HepG2 (cell line): ENCODE measurements around the gene CHDH. TPM values are rescaled to one million over a fixed set of nuclear protein-coding genes. Genes with fewer than 3 reads are reported as not detected.

ENCODE experiments used
- BHLHE40 ChIP-seq: IDR thresholded peaks from 2 replicates; pipeline ENCODE4 v1.6.1; 2011; ENCODE audit warnings: low read length, improper control_type of control experiment
- DMAP1 ChIP-seq: IDR thresholded peaks from 2 replicates; pipeline ENCODE4 v1.6.1; 2016
- FOXK2 ChIP-seq: fragments of 450-650 bp; IDR thresholded peaks from 2 replicates; pipeline ENCODE4 v1.6.1; 2016
- GABPA ChIP-seq, 2 experiments: IDR thresholded peaks; 2 replicates each; pipeline ENCODE4 v1.6.1; 2011 to 2016; ENCODE audit warnings: low read depth in 2 of 2, low read length in 1 of 2, missing biosample characterization in 1 of 2, missing genetic modification characterization in 1 of 2
- GTF3A ChIP-seq: sonication (generic); formaldehyde crosslinking; conservative IDR thresholded peaks from 2 replicates; pipeline ENCODE4 v1.4.0; 2020; ENCODE audit warnings: mild to moderate bottlenecking, missing genetic modification reagents
- HDAC6 ChIP-seq: fragments of 200-600 bp; sonication (generic); IDR thresholded peaks from 2 replicates; pipeline ENCODE4 v1.7.0; 2017; ENCODE audit warnings: mild to moderate bottlenecking, antibody characterized with exemption, low read length, low read depth
- MED13 ChIP-seq: sonication (generic); formaldehyde crosslinking; IDR thresholded peaks from 2 replicates; pipeline ENCODE4 v1.5.0; 2020; ENCODE audit warnings: missing genetic modification reagents
- NFYB ChIP-seq: sonication (generic); formaldehyde crosslinking; IDR thresholded peaks from 2 replicates; pipeline ENCODE4 v1.4.0; 2020; ENCODE audit warnings: missing genetic modification reagents
- PHB2 ChIP-seq: fragments of 450-650 bp; IDR thresholded peaks from 2 replicates; pipeline ENCODE4 v1.6.1; 2018; ENCODE audit not compliant: partially characterized antibody
- POLR2A ChIP-seq, 2 experiments: IDR thresholded peaks; 2 replicates each; pipeline ENCODE4 v1.6.1; 2011; ENCODE audit warnings: low read depth in 2 of 2, low read length in 2 of 2, mild to moderate bottlenecking in 1 of 2, moderate library complexity in 1 of 2; ENCODE audit not compliant: insufficient read depth in 1 of 2
- PRMT3 ChIP-seq: sonication (generic); formaldehyde crosslinking; IDR thresholded peaks from 2 replicates; pipeline ENCODE4 v1.8.1; 2022; ENCODE audit warnings: low read depth, mild to moderate bottlenecking, moderate library complexity, missing genetic modification reagents, borderline replicate concordance
- RFX3 ChIP-seq: IDR thresholded peaks from 2 replicates; pipeline ENCODE4 v1.6.1; 2016; ENCODE audit warnings: missing biosample characterization, missing genetic modification reagents
- SATB2 ChIP-seq: sonication (generic); formaldehyde crosslinking; IDR thresholded peaks from 2 replicates; pipeline ENCODE4 v1.5.0; 2020; ENCODE audit warnings: missing genetic modification reagents
- SYNCRIP ChIP-seq: fragments of 200-400 bp; formaldehyde crosslinking; IDR thresholded peaks from 2 replicates; pipeline ENCODE4 v1.6.1; 2018; ENCODE audit warnings: mild to moderate bottlenecking, low read depth, low read length; ENCODE audit not compliant: insufficient read depth
- ZBTB43 ChIP-seq: sonication (generic); formaldehyde crosslinking; conservative IDR thresholded peaks from 2 replicates; pipeline ENCODE4 v1.4.0; 2020; ENCODE audit warnings: missing genetic modification reagents
- ZBTB7B ChIP-seq: sonication (generic); formaldehyde crosslinking; IDR thresholded peaks from 2 replicates; pipeline ENCODE4 v1.4.0; 2020; ENCODE audit warnings: missing genetic modification reagents
- ZFAT ChIP-seq: sonication (generic); formaldehyde crosslinking; conservative IDR thresholded peaks from 2 replicates; pipeline ENCODE4 v1.8.1; 2023; ENCODE audit warnings: missing genetic modification reagents, inconsistent platforms
- ZNF430 ChIP-seq: sonication (generic); formaldehyde crosslinking; IDR thresholded peaks from 2 replicates; pipeline ENCODE4 v1.9.0; 2021; ENCODE audit warnings: mild to moderate bottlenecking, missing genetic modification reagents
- ZNF563 ChIP-seq: sonication (generic); formaldehyde crosslinking; IDR thresholded peaks from 2 replicates; pipeline ENCODE4 v1.8.0; 2022; ENCODE audit warnings: mild to moderate bottlenecking, moderate library complexity, missing genetic modification reagents
- ZNF567 ChIP-seq: sonication (generic); formaldehyde crosslinking; IDR thresholded peaks from 2 replicates; pipeline ENCODE4 v1.8.1; 2023; ENCODE audit warnings: mild to moderate bottlenecking, missing genetic modification reagents, borderline replicate concordance
- ZNF879 ChIP-seq: sonication (generic); formaldehyde crosslinking; IDR thresholded peaks from 2 replicates; pipeline ENCODE4 v1.8.1; 2023; ENCODE audit warnings: missing genetic modification reagents
- polyA plus RNA-seq, 8 experiments: library from polyadenylated mRNA; depleted of rRNA in 3 of 8; stranded (reverse) in 7 of 8; unstranded in 1 of 8; fragments of >200 nt; fragmentation: Illumina TruSeq in 4 of 8; extraction: Trizol in 4 of 8; gene quantifications; 2 replicates each; pipeline versions ENCODE4 v1.2.1 to v1.2.3, GENCODE V29; 2011 to 2016; ENCODE audit warnings: low read depth in 4 of 8, missing spikeins in 1 of 8, mixed read lengths in 1 of 8; ENCODE audit not compliant: insufficient read depth in 1 of 8
- total RNA-seq, 5 experiments: library from RNA; depleted of rRNA; stranded (reverse); fragments of >200 nt; fragmentation: Illumina TruSeq; extraction: Trizol; gene quantifications; 2 replicates each; pipeline ENCODE4 v1.2.3, GENCODE V29; 2016; ENCODE audit warnings: low read depth in 1 of 5
- TF ChIP-seq, protein P1 (sequence below): sonication (generic); formaldehyde crosslinking; IDR thresholded peaks from 2 replicates; pipeline ENCODE4 v1.5.0; 2020; ENCODE audit warnings: missing genetic modification reagents
- TF ChIP-seq, protein P2 (sequence below): sonication (generic); formaldehyde crosslinking; IDR thresholded peaks from 2 replicates; pipeline ENCODE4; 2020; ENCODE audit warnings: missing genetic modification reagents, mild to moderate bottlenecking, borderline replicate concordance
- TF ChIP-seq, protein P3 (sequence below): IDR thresholded peaks from 2 replicates; pipeline ENCODE4 v1.6.1; 2016; ENCODE audit warnings: low read depth, control low read depth

CHDH gene
- total and polyA plus RNA-seq, 2 of the 13 experiments (the other 11 are each of a cell fraction or from before 2014, with no cell fraction given), result 28.1 to 48.9 TPM

DNA sequence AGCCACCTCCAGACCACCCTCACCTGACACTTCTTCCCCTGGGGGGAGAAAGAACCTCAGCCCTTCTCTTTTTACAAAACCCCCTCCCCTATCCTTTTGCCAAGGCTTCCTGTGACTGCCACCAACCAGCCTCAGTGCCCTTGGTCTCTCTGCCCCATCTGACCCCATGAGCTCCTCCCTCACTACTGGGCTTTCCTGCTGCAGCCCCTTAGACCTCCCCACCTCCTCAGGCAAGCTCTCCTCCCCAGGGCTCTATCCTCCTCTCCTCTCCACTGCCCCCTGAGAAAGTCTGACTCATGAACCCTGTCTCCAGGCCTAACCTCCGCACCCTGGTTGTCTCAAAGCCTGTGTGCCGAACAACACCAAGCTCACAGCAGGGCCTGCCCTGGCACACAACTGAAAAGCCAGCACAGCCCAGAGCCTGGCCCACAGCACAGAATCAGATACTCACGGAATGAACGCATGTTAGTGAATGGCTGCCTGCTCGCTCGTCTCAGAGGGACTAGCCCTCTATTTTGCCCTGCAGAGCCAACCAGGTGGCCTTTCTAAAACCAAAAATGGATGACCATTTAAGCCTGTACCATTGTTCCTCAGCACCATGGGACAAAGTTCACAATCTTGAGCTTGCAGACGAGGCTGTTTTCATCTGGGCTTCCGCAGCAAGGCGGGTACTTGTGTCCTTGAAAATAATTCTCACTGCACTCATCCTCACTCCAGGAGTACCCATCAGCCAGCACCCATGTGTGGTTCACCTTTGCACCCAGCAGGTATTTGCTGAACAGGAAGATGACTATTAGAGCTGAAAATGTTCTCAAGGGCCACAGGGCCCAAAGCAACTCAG is 1.7 kb downstream of the CHDH start (continued):
- TF ChIP-seq ZNF430 (CRISPR knock-in tag) (peak; percentile 72; the same call in 1 of the 2 replicates), SYNCRIP (no peak), DMAP1 (no peak; the same call in 1 of the 2 replicates), GTF3A (CRISPR knock-in tag) (no peak), NFYB (CRISPR knock-in tag) (no peak), GABPA (IDR thresholded peaks at IDR 0.05; ENCODE audit: low read depth, low read length) (no peak), GABPA (CRISPR knock-in tag; IDR thresholded peaks at IDR 0.05; ENCODE audit: low read depth) (no peak; the same call in 1 of the 2 replicates), POLR2A (IDR thresholded peaks at IDR 0.05; ENCODE audit: insufficient read depth in 1 of 2, low read depth in 2 of 2, low read length in 2 of 2) (0 out of 4 replicates have a peak, but pooled peaks of 1 of the 2 experiments have one; percentile 47), ZBTB7B (CRISPR knock-in tag) (no peak), HDAC6 (no peak), MED13 (peak; percentile 59; the same call in 1 of the 2 replicates), PHB2 (no peak), RFX3 (CRISPR knock-in tag) (no peak), ZNF563 (no peak; the same call in 1 of the 2 replicates), ZNF879 (CRISPR knock-in tag) (no peak), ZBTB43 (CRISPR knock-in tag) (peak; percentile 56; the same call in 1 of the 2 replicates), SATB2 (CRISPR knock-in tag) (no peak), BHLHE40 (no peak), ZNF567 (no peak), FOXK2 (no peak), PRMT3 (no peak), ZFAT (CRISPR knock-in tag) (no peak)
- TF ChIP-seq, protein P1, sequence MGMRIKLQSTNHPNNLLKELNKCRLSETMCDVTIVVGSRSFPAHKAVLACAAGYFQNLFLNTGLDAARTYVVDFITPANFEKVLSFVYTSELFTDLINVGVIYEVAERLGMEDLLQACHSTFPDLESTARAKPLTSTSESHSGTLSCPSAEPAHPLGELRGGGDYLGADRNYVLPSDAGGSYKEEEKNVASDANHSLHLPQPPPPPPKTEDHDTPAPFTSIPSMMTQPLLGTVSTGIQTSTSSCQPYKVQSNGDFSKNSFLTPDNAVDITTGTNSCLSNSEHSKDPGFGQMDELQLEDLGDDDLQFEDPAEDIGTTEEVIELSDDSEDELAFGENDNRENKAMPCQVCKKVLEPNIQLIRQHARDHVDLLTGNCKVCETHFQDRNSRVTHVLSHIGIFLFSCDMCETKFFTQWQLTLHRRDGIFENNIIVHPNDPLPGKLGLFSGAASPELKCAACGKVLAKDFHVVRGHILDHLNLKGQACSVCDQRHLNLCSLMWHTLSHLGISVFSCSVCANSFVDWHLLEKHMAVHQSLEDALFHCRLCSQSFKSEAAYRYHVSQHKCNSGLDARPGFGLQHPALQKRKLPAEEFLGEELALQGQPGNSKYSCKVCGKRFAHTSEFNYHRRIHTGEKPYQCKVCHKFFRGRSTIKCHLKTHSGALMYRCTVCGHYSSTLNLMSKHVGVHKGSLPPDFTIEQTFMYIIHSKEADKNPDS, result no peak
- TF ChIP-seq, protein P2, sequence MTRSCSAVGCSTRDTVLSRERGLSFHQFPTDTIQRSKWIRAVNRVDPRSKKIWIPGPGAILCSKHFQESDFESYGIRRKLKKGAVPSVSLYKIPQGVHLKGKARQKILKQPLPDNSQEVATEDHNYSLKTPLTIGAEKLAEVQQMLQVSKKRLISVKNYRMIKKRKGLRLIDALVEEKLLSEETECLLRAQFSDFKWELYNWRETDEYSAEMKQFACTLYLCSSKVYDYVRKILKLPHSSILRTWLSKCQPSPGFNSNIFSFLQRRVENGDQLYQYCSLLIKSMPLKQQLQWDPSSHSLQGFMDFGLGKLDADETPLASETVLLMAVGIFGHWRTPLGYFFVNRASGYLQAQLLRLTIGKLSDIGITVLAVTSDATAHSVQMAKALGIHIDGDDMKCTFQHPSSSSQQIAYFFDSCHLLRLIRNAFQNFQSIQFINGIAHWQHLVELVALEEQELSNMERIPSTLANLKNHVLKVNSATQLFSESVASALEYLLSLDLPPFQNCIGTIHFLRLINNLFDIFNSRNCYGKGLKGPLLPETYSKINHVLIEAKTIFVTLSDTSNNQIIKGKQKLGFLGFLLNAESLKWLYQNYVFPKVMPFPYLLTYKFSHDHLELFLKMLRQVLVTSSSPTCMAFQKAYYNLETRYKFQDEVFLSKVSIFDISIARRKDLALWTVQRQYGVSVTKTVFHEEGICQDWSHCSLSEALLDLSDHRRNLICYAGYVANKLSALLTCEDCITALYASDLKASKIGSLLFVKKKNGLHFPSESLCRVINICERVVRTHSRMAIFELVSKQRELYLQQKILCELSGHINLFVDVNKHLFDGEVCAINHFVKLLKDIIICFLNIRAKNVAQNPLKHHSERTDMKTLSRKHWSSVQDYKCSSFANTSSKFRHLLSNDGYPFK (CRISPR knock-in tag), result no peak
- TF ChIP-seq, protein P3, sequence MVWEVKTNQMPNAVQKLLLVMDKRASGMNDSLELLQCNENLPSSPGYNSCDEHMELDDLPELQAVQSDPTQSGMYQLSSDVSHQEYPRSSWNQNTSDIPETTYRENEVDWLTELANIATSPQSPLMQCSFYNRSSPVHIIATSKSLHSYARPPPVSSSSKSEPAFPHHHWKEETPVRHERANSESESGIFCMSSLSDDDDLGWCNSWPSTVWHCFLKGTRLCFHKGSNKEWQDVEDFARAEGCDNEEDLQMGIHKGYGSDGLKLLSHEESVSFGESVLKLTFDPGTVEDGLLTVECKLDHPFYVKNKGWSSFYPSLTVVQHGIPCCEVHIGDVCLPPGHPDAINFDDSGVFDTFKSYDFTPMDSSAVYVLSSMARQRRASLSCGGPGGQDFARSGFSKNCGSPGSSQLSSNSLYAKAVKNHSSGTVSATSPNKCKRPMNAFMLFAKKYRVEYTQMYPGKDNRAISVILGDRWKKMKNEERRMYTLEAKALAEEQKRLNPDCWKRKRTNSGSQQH, result no peak
